Measurements from ENCODE around the gene SULT2A1. TPM values are rescaled to one million over a fixed set of nuclear protein-coding genes. Genes with fewer than 3 reads are reported as not detected.
"Not testable (repeated sequence)": the region's sequence is repeated elsewhere in the genome, so short reads cannot be mapped to it uniquely, and the experiment has no call there.

The SULT2A1 gene, protein sequence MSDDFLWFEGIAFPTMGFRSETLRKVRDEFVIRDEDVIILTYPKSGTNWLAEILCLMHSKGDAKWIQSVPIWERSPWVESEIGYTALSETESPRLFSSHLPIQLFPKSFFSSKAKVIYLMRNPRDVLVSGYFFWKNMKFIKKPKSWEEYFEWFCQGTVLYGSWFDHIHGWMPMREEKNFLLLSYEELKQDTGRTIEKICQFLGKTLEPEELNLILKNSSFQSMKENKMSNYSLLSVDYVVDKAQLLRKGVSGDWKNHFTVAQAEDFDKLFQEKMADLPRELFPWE
- under 1 TPM in 1 of 8 experiments, not detected in 7; 0.19 TPM for total RNA-seq

DNA sequence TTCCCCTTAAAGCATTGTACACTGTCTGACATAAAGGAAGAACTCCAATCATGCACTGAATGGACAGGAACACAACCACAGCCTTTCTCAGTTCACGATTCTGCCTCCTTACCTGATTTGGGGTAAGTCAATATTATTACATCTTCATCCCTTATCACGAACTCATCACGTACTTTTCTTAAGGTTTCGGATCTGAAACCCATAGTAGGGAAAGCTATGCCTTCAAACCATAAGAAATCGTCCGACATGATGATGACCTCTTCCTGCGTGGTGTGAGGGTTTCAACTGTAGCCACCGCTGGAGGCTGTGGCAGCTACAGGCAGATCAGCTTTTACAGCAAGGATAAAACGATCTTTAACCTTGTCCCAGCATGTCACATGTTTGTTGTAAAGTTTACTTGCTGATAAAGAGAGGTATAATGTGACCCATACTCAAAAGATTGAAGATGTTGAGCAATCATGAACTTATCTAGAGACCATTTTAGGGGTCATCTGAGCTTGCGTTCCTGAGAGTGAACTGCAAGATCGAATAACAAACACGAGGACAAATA, at the start of gene SULT2A1:
TSS of gene SULT2A1 (minus strand) at position 306 of the 550 bp plus-strand sequence. CDS start at position 248, 58 bp downstream.
- Histone ChIP-seq H3K4me3 (no peak within 1 kb of the TSS), H3K27ac (no peak within 1 kb of the TSS), H3K4me1 (replicated peaks in 1 of 2) (no peaks in the 10 kb centered on the region)
- in situ Hi-C loops (cut with MboI; ENCODE audit: low pct_unique_long_range_greater_than_20kb in 2 of 9, low sequenced_read_pairs in 9 of 9, unreplicated experiment in 9 of 9): no loop called here
- WGBS, 10 experiments: 33 to 100% (median 71%) methylated on average over 1 to 12 of the region's 12 CpGs
- no peak for ATAC-seq (replicated peaks in 6 of 8)

DNA sequence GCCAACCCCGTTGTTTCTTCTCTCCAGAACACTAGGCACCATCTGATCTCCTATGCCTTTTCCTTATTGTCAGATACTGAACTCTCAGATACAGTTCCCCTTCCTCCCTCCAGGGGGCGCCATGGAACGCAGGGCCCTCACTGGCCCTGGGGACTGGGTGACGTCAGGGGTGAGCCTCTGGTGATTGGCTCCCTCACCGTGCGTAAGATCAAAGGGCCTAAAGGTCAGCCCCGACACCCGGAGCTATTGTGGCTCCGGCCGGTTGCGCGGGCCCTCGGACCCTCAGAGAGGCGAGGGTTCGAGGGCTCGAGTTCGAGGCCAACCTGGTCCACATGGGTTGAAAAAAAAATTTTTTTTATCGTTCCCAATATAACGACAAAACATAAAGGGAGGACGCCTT, 42.5 kb upstream of the SULT2A1 start:
- WGBS, 10 experiments: no CpG with 5 or more reads among the region's 20 CpGs
- H3K27ac ChIP-seq; H3K4me3 ChIP-seq; H3K4me1 ChIP-seq (replicated peaks in 1 of 2); in situ Hi-C loops (cut with MboI; ENCODE audit: low pct_unique_long_range_greater_than_20kb in 2 of 9, low sequenced_read_pairs in 9 of 9, unreplicated experiment in 9 of 9); ATAC-seq (replicated peaks in 6 of 8): not testable (repeated sequence)

DNA sequence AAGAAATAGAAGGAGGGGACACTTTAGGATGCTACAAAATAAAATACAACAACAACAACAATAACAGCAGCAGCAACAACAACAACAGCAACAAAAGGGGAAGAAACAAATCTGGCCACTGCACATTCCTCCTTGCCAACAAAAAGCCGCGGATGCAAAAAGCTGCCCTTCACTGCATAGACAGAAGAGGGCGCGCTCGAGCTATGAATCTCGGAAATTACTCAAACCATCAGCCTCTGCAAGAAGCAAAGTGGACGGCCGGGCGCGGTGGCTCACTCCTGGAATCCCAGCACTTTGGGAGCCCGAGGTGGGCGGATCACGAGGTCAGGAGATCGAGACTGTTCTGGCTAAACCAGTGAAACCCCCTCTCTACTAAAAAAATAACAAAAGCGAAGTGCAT, 34.0 kb upstream of the SULT2A1 start:
- WGBS, 10 experiments: no CpG with 5 or more reads among the region's 15 CpGs
- in situ Hi-C loops (cut with MboI; ENCODE audit: low pct_unique_long_range_greater_than_20kb in 2 of 9, low sequenced_read_pairs in 9 of 9, unreplicated experiment in 9 of 9); H3K4me1 ChIP-seq (replicated peaks in 1 of 2); H3K4me3 ChIP-seq; ATAC-seq (replicated peaks in 6 of 8); H3K27ac ChIP-seq: not testable (repeated sequence)

DNA sequence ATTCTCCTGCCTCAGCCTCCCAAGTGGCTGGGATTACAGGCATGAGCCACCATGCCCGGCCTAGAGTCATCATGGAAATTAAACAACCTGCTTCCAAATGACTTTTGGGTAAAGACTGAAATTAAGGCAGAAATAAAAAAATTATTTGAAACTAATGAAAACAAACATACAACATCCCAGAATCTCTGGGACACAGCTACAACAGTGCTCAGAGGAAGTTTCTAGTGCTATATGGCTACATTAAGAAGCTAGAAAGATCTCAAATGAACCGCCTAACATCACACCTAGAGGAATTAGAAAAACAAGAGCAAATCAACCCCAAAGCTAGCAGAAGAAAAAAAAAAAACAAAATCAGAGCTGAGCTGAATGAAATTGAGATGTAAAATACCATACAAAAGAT, 24.1 kb upstream of the SULT2A1 start:
- H3K4me3 ChIP-seq; H3K4me1 ChIP-seq (replicated peaks in 1 of 2); in situ Hi-C loops (cut with MboI; ENCODE audit: low pct_unique_long_range_greater_than_20kb in 2 of 9, low sequenced_read_pairs in 9 of 9, unreplicated experiment in 9 of 9); H3K27ac ChIP-seq; ATAC-seq (replicated peaks in 6 of 8): not testable (repeated sequence)
- no CpG with 5 or more reads among the region's 2 CpGs for WGBS, 10 experiments

DNA sequence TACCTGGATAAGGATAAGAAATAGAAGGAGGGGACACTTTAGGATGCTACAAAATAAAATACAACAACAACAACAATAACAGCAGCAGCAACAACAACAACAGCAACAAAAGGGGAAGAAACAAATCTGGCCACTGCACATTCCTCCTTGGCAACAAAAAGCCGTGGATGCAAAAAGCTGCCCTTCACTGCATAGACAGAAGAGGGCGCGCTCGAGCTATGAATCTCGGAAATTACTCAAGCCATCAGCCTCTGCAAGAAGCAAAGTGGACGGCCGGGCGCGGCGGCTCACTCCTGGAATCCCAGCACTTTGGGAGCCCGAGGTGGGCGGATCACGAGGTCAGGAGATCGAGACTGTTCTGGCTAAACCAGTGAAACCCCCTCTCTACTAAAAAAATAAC, 23.2 kb upstream of the SULT2A1 start:
- WGBS, 10 experiments: no CpG with 5 or more reads among the region's 14 CpGs
- ATAC-seq (replicated peaks in 6 of 8); H3K27ac ChIP-seq; H3K4me1 ChIP-seq (replicated peaks in 1 of 2); in situ Hi-C loops (cut with MboI; ENCODE audit: low pct_unique_long_range_greater_than_20kb in 2 of 9, low sequenced_read_pairs in 9 of 9, unreplicated experiment in 9 of 9); H3K4me3 ChIP-seq: not testable (repeated sequence)

DNA sequence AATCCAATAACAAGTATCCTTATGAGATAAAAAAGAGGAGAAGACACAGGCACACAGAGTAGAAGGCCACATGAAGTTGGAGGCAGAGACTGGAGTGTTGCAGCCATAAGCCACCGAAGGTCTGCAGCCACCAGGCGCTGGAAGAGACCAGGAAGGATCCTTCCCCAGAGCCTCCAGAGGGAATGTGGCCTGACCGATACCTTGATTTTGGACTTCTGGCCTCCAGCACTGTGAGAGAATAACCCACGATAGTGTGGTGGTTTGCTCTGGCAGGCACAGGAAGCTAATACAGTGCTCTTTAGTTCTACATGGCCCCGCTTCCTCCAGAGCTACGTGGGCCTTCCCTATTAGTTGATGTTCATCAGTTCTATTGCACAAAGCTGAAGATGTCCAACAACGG, 15.3 kb upstream of the SULT2A1 start:
- 50 to 100% (median 92%) methylated on average over 1 to 7 of the region's 7 CpGs; no CpG with 5 or more reads in 1 of the 10 experiments for WGBS, 10 experiments
- ATAC-seq (replicated peaks in 6 of 8): no peak
- in situ Hi-C loops (cut with MboI; ENCODE audit: low pct_unique_long_range_greater_than_20kb in 2 of 9, low sequenced_read_pairs in 9 of 9, unreplicated experiment in 9 of 9): no loop called here
- H3K4me1 ChIP-seq (replicated peaks in 1 of 2): no peaks in the 10 kb centered on the region
- H3K27ac ChIP-seq: no peak overlapping the region
- no peak overlapping the region for H3K4me3 ChIP-seq

DNA sequence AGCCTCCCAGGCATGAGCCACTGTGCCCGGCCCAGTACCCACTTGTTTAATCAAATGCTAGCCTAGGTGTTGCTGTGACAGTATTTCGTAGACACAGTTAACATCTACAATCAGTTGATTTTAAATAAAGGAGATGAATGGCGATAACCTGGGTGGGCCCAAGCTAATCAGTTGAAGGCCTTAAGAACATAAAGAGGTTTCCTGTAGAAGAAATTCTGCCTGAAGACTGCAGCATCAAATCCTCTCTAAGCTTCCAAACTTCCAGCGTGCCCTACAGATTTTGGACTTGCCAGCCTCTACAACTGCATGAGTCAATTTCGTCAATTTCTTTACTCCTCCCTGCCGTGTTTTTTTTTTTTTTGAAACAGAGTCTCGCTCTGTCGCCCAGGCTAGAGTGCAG, 13.2 kb upstream of the SULT2A1 start:
- Histone ChIP-seq H3K4me3 (no peak overlapping the region), H3K27ac (no peak overlapping the region), H3K4me1 (replicated peaks in 1 of 2) (no peaks in the 10 kb centered on the region)
- 20 to 100% (median 88%) methylated on average over 1 to 6 of the region's 8 CpGs for WGBS, 10 experiments
- in situ Hi-C loops (cut with MboI; ENCODE audit: low pct_unique_long_range_greater_than_20kb in 2 of 9, low sequenced_read_pairs in 9 of 9, unreplicated experiment in 9 of 9): no loop called here
- ATAC-seq (replicated peaks in 6 of 8): no peak

DNA sequence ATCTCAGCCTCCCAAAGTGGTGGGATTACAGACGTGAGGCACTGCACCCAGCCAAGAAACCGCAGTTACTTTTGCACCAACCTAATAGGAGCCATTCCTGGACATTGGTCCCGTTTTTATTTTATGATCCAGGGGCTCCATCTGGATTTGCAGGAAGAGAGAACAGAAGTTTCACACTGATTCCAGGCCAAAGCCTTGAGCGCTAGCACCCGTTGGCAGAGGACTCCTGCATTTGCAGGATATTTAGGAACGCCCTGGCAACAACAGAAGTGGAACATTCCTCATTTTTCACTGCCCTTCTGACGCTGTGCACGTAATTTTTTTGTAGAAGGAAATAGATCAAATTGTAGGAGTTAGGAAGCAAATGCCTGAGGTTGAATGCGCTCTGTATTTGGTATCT, 11.7 kb upstream of the SULT2A1 start:
- Histone ChIP-seq H3K4me1 (replicated peaks in 1 of 2) (no peaks in the 10 kb centered on the region), H3K27ac (no peak overlapping the region), H3K4me3 (no peak overlapping the region)
- in situ Hi-C loops (cut with MboI; ENCODE audit: low pct_unique_long_range_greater_than_20kb in 2 of 9, low sequenced_read_pairs in 9 of 9, unreplicated experiment in 9 of 9): no loop called here
- no peak for ATAC-seq (replicated peaks in 6 of 8)
- 11 to 100% (median 80%) methylated on average over 1 to 9 of the region's 9 CpGs for WGBS, 10 experiments

DNA sequence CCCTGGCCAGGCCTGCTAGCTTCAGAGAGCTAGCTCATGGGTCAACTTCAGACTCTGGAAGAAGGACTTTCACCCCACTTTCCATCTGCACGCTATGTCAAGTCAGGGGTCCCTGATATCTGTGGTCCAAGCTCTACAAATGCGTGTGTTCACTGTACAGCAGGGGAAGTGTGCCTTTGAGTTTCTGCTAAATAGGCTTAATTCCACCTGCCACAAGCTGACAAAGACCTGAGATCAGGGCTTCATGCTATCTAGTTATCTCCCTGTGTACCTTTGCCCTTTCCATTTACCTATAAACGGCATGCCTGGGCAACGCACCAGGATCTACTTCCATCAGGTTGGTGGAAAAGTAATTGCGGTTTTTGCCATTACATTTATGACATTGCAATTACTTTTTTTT, 10.7 kb upstream of the SULT2A1 start:
- ATAC-seq (replicated peaks in 6 of 8): no peak
- in situ Hi-C loops (cut with MboI; ENCODE audit: low pct_unique_long_range_greater_than_20kb in 2 of 9, low sequenced_read_pairs in 9 of 9, unreplicated experiment in 9 of 9): no loop called here
- no peaks in the 10 kb centered on the region for H3K4me1 ChIP-seq (replicated peaks in 1 of 2)
- H3K27ac ChIP-seq: no peak overlapping the region
- 46 to 100% (median 90%) methylated on average over 2 to 4 of the region's 5 CpGs; no CpG with 5 or more reads in 2 of the 10 experiments for WGBS, 10 experiments
- no peak overlapping the region for H3K4me3 ChIP-seq

DNA sequence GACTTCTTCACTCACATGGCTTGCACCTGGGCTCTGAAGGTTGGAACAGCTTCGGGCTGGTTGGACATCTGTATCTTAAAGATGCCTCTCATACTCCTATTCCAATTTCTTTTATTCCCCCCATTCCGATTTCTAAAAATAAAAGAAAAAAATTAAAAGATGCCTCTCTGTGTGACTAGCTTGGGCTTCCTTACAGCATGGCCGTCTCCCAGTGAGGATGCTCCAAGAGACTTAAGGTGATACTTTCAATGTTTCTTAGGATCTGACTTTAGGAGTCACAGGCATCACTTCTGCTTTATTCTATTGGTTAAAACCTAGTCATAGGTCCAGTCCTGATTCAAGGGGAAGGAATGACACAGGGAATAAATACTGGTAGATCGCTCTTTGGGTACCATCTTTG, 9.9 kb upstream of the SULT2A1 start:
- H3K4me3 ChIP-seq: no peak overlapping the region
- WGBS, 10 experiments: 43 to 100% (median 78%) methylated on average over 1 to 4 of the region's 4 CpGs; no CpG with 5 or more reads in 2 of the 10 experiments
- ATAC-seq (replicated peaks in 6 of 8): no peak
- H3K4me1 ChIP-seq (replicated peaks in 1 of 2): no peaks in the 10 kb centered on the region
- no peak overlapping the region for H3K27ac ChIP-seq
- in situ Hi-C loops (cut with MboI; ENCODE audit: low pct_unique_long_range_greater_than_20kb in 2 of 9, low sequenced_read_pairs in 9 of 9, unreplicated experiment in 9 of 9): no loop called here

DNA sequence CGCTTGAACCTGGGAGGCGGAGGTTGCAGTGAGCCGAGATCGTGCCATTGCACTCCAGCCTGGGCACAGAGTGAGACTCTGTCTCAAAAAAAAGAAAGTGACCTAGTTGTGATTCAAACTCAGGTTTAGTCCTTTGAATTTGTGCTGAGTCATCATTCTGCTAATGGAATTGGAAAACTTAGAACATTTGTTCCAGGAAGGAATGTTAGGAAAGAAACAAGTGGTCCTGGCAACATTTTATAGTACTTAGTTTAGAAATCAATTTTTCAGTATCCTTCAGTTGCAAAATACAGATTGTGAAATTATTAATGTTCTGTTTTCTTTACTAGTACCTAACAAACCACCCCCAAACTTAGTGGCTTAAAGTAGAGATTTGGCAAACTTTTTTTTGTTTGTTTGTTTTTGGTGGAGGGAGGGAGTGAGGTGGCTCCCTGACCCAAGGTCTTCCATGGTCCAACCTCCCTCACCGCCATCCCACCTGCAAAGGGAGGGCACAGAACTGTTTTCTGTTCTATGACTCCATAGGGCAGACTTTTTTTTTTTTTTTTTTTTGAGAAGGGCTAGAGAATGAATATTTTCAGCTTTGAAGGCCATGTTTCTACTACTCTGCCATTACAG, 9.2 kb upstream of the SULT2A1 start:
- in situ Hi-C loops (cut with MboI; ENCODE audit: low pct_unique_long_range_greater_than_20kb in 2 of 9, low sequenced_read_pairs in 9 of 9, unreplicated experiment in 9 of 9): no loop called here
- no peak for ATAC-seq (replicated peaks in 6 of 8)
- Histone ChIP-seq H3K4me3 (no peak overlapping the region), H3K27ac (no peak overlapping the region), H3K4me1 (replicated peaks in 1 of 2) (no peaks in the 10 kb centered on the region)
- 39 to 100% (median 87%) methylated on average over 1 to 5 of the region's 5 CpGs; no CpG with 5 or more reads in 1 of the 10 experiments for WGBS, 10 experiments

DNA sequence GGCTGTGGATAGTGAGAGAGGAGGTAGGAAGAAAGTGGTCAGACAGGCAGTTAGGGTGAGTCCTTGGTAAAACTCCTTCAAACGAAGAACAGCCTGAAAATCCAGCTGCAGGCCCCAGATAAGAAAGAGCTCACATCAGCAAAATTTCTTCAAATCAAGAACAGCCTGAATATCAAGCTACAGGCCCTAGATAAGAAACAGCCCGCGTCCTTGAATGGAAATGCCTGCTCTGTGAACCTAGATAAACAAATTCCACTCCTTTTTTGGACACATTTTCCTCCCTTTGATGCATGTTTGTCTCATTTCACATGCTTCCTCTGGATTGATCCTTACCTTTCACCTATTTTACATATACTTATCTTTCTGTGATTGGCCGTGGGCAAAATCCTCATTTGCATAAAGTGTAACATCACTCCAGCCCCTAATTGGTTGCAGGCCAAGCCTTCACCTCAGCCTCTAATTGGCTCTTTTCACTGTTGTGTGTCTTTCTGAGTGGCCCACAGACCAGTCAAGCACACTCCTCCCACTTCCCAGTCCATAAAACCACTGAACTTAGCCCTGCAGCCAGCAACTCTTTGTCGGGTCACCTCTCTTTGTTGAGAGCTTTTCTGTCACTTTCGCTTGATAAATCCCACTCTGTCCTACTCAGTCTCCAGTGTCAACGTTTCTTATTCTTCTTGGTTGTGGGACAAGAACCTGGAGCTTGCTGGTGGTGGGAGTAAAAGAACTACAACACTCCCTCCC, 6.0 kb upstream of the SULT2A1 start:
- Histone ChIP-seq H3K4me3 (no peak overlapping the region), H3K4me1 (replicated peaks in 1 of 2) (no peaks in the 10 kb centered on the region), H3K27ac (no peak overlapping the region)
- in situ Hi-C loops (cut with MboI; ENCODE audit: low pct_unique_long_range_greater_than_20kb in 2 of 9, low sequenced_read_pairs in 9 of 9, unreplicated experiment in 9 of 9): no loop called here
- WGBS, 10 experiments: 5 to 100% (median 66%) methylated on average over 1 to 6 of the region's 7 CpGs
- ATAC-seq (replicated peaks in 6 of 8): peak in 1 of 8 experiments; percentile 22

DNA sequence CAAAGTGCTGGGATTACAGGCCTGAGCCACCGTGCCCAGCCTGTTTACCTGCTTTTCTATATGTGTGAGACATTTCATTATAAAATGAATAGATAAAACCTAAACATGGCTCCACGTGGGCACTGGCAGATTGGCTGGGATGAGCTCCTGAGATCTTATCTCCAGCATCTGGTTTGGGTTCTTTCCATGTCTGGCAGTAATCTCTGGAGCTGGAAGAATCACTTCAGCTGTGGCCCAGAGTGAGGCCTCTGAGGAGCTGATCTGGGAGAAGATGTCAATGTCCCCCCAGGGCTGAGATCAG, 5.5 kb upstream of the SULT2A1 start:
- WGBS, 10 experiments: 22 to 90% (median 79%) methylated on average over 1 to 2 of the region's 2 CpGs; no CpG with 5 or more reads in 4 of the 10 experiments
- no peak for ATAC-seq (replicated peaks in 6 of 8)
- Histone ChIP-seq H3K4me1 (replicated peaks in 1 of 2) (no peaks in the 10 kb centered on the region), H3K4me3 (no peak overlapping the region), H3K27ac (no peak overlapping the region)
- in situ Hi-C loops (cut with MboI; ENCODE audit: low pct_unique_long_range_greater_than_20kb in 2 of 9, low sequenced_read_pairs in 9 of 9, unreplicated experiment in 9 of 9): no loop called here
